H7 (cell line): Measurements from ENCODE around the gene CBFA2T3. TPM values are rescaled to one million over a fixed set of nuclear protein-coding genes. Genes with fewer than 3 reads are reported as not detected.

Source experiments
- DNase-seq: peaks from one replicate; pipeline ENCODE4 v3.0.0; 2012
- H3K27me3 ChIP-seq: 2 replicates; pipeline ENCODE4 v1.6.0; 2011; ENCODE audit warnings: mild to moderate bottlenecking, low read length; ENCODE audit not compliant: control insufficient read depth, insufficient read depth
- H3K36me3 ChIP-seq: replicated peaks from 2 replicates; pipeline ENCODE4 v1.5.1; 2011; ENCODE audit warnings: low read length; ENCODE audit not compliant: control insufficient read depth, insufficient read depth
- H3K4me3 ChIP-seq: 2 replicates; pipeline ENCODE4 v1.5.1; 2011; ENCODE audit warnings: low read depth, mild to moderate bottlenecking, control low read depth, low read length, moderate library complexity; ENCODE audit not compliant: insufficient read depth
- total RNA-seq: library from RNA; depleted of rRNA; stranded (reverse); fragments of >200 nt; shearing (Covaris generic); gene quantifications from 2 replicates; pipeline ENCODE4 v1.2.3, GENCODE V29; 2014

Gene CBFA2T3
- total RNA-seq, 1 experiment from 2014 or later = 0.35 TPM

- Histone ChIP-seq H3K4me3 (no peak overlapping the region), H3K27me3 (no peaks in the 10 kb centered on the region), H3K36me3 (no peaks in the 10 kb centered on the region)
- DNase-seq = no peak
These were observed 105.1 kb downstream of the CBFA2T3 start for GRCh38 chr16:88871730-88872416.

GRCh38 chr16:88871349-88871702 is 105.7 kb downstream of the CBFA2T3 start:
- Histone ChIP-seq H3K4me3 (no peak overlapping the region), H3K36me3 (no peaks in the 10 kb centered on the region), H3K27me3 (no peaks in the 10 kb centered on the region)
- DNase-seq = no peak

GRCh38 chr16:88870608-88871348 is 106.2 kb downstream of the CBFA2T3 start:
- Histone ChIP-seq H3K27me3 (no peaks in the 10 kb centered on the region), H3K4me3 (no peak overlapping the region), H3K36me3 (no peaks in the 10 kb centered on the region)
- DNase-seq = no peak

- Histone ChIP-seq H3K27me3 (no peaks in the 10 kb centered on the region), H3K36me3 (no peaks in the 10 kb centered on the region), H3K4me3 (no peak overlapping the region)
- DNase-seq = no peak
These were observed 107.4 kb downstream of the CBFA2T3 start for GRCh38 chr16:88869673-88869980.

GRCh38 chr16:88868974-88869672 is 107.9 kb downstream of the CBFA2T3 start:
- no peaks in the 10 kb centered on the region for H3K27me3 ChIP-seq
- DNase-seq = no peak
- H3K4me3 ChIP-seq = no peak overlapping the region
- no peaks in the 10 kb centered on the region for H3K36me3 ChIP-seq

GRCh38 chr16:88867581-88868246 is 109.3 kb downstream of the CBFA2T3 start:
- no peaks in the 10 kb centered on the region for H3K36me3 ChIP-seq
- H3K27me3 ChIP-seq = no peaks in the 10 kb centered on the region
- H3K4me3 ChIP-seq = no peak overlapping the region
- DNase-seq = no peak

- no peak for DNase-seq
- Histone ChIP-seq H3K27me3 (no peaks in the 10 kb centered on the region), H3K4me3 (no peak within 1 kb of the TSS), H3K36me3 (peaks cover 1% of the 10 kb centered on the region; the same call in 1 of the 2 replicates)
These were observed 110.7 kb downstream of the CBFA2T3 start, which contains the start of gene PABPN1L for GRCh38 chr16:88866151-88866920. Gene PABPN1L (minus strand): TSS chr16:88866660. CDS start chr16:88866606, 54 bp downstream.

- DNase-seq = no peak
- H3K4me3 ChIP-seq = no peak overlapping the region
- H3K27me3 ChIP-seq = no peaks in the 10 kb centered on the region
- H3K36me3 ChIP-seq = peaks cover 1% of the 10 kb centered on the region; the same call in 1 of the 2 replicates
These were observed 111.3 kb downstream of the CBFA2T3 start for GRCh38 chr16:88865742-88866141.

- no peaks in the 10 kb centered on the region for H3K27me3 ChIP-seq
- no peak for DNase-seq
- H3K36me3 ChIP-seq = peaks cover 3% of the 10 kb centered on the region
- H3K4me3 ChIP-seq = no peak overlapping the region
These were observed 111.7 kb downstream of the CBFA2T3 start for GRCh38 chr16:88865310-88865709.

GRCh38 chr16:88864521-88864920 is 112.5 kb downstream of the CBFA2T3 start:
- Histone ChIP-seq H3K36me3 (peaks cover 7% of the 10 kb centered on the region), H3K4me3 (no peak overlapping the region), H3K27me3 (no peaks in the 10 kb centered on the region)
- DNase-seq = no peak

- Histone ChIP-seq H3K4me3 (no peak overlapping the region), H3K36me3 (peaks cover 10% of the 10 kb centered on the region), H3K27me3 (no peaks in the 10 kb centered on the region)
- DNase-seq = no peak
These were observed 112.9 kb downstream of the CBFA2T3 start for GRCh38 chr16:88864099-88864498.

- DNase-seq = no peak
- no peak overlapping the region for H3K4me3 ChIP-seq
- H3K36me3 ChIP-seq = peaks cover 12% of the 10 kb centered on the region
- H3K27me3 ChIP-seq = no peaks in the 10 kb centered on the region
These were observed 113.6 kb downstream of the CBFA2T3 start for GRCh38 chr16:88863426-88863825.

- peaks cover 12% of the 10 kb centered on the region for H3K36me3 ChIP-seq
- no peak for DNase-seq
- H3K27me3 ChIP-seq = no peaks in the 10 kb centered on the region
These were observed 114.0 kb downstream of the CBFA2T3 start for GRCh38 chr16:88862968-88863367.

GRCh38 chr16:88861359-88861758 is 115.6 kb downstream of the CBFA2T3 start:
- Histone ChIP-seq H3K27me3 (no peaks in the 10 kb centered on the region), H3K36me3 (peaks cover 12% of the 10 kb centered on the region), H3K4me3 (no peak overlapping the region)
- no peak for DNase-seq

More at GRCh38 chr16:88862968-88863367, 114.0 kb downstream of the CBFA2T3 start:
- H3K4me3 ChIP-seq = no peak overlapping the region
